PFSK-1 (cell line): ENCODE results near the gene TTC13.

Experiments used
- FOXP2 ChIP-seq: optimal IDR thresholded peaks from 2 replicates; pipeline ENCODE3; 2011; ENCODE audit warnings: borderline replicate concordance, control low read depth, inconsistent platforms; ENCODE audit not compliant: insufficient read depth; ENCODE audit errors: extremely low read length, extremely low read depth
- POLR2AphosphoS5 ChIP-seq: IDR thresholded peaks from 2 replicates; pipeline ENCODE4 v1.6.1; 2012; ENCODE audit warnings: low read depth, mild to moderate bottlenecking, control low read depth, low read length, moderate library complexity
- SIN3A ChIP-seq: IDR thresholded peaks from 2 replicates; pipeline ENCODE4 v1.6.1; 2012; ENCODE audit warnings: mild to moderate bottlenecking, low read length, moderate library complexity, borderline replicate concordance; ENCODE audit not compliant: insufficient read depth
- TAF1 ChIP-seq: IDR thresholded peaks from 2 replicates; pipeline ENCODE4 v1.6.1; 2012; ENCODE audit warnings: low read length, control low read depth, borderline replicate concordance; ENCODE audit not compliant: insufficient read depth
- TF ChIP-seq, protein P1 (sequence below), 2 experiments: IDR thresholded peaks; 2 replicates each; pipeline versions ENCODE4 v1.6.1 to v1.8.0; 2011 to 2012; ENCODE audit warnings: low read depth in 2 of 2, low read length in 2 of 2, control low read depth in 1 of 2, inconsistent platforms in 1 of 2, mild to moderate bottlenecking in 1 of 2, moderate library complexity in 1 of 2; ENCODE audit not compliant: insufficient read depth in 1 of 2

Gene TTC13

DNA sequence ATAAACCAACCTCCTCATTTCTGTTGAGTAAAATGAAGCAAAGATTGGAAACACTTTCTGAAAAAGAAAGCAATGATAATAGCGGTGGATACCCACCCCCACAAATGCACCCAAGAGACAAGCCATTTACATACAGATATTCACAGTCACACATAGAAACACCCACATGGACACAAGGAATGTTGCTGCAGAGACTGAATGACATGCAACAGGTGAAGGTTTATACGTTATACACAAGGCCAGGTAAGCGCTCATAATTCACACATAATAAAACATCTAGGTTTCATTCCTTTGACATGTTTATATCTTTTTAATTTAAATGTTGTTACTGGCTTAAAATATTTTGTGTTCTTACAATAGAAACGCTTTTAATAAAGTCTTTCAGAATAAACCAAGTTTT lies 21.5 kb upstream of the TTC13 start:
- TF ChIP-seq TAF1 (no peak), FOXP2 (no peak), POLR2AphosphoS5 (no peak), SIN3A (no peak)
- TF ChIP-seq, protein P1, sequence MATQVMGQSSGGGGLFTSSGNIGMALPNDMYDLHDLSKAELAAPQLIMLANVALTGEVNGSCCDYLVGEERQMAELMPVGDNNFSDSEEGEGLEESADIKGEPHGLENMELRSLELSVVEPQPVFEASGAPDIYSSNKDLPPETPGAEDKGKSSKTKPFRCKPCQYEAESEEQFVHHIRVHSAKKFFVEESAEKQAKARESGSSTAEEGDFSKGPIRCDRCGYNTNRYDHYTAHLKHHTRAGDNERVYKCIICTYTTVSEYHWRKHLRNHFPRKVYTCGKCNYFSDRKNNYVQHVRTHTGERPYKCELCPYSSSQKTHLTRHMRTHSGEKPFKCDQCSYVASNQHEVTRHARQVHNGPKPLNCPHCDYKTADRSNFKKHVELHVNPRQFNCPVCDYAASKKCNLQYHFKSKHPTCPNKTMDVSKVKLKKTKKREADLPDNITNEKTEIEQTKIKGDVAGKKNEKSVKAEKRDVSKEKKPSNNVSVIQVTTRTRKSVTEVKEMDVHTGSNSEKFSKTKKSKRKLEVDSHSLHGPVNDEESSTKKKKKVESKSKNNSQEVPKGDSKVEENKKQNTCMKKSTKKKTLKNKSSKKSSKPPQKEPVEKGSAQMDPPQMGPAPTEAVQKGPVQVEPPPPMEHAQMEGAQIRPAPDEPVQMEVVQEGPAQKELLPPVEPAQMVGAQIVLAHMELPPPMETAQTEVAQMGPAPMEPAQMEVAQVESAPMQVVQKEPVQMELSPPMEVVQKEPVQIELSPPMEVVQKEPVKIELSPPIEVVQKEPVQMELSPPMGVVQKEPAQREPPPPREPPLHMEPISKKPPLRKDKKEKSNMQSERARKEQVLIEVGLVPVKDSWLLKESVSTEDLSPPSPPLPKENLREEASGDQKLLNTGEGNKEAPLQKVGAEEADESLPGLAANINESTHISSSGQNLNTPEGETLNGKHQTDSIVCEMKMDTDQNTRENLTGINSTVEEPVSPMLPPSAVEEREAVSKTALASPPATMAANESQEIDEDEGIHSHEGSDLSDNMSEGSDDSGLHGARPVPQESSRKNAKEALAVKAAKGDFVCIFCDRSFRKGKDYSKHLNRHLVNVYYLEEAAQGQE (IDR thresholded peaks at IDR 0.05; ENCODE audit: insufficient read depth in 1 of 2, low read depth in 2 of 2, low read length in 2 of 2) = no peak

DNA sequence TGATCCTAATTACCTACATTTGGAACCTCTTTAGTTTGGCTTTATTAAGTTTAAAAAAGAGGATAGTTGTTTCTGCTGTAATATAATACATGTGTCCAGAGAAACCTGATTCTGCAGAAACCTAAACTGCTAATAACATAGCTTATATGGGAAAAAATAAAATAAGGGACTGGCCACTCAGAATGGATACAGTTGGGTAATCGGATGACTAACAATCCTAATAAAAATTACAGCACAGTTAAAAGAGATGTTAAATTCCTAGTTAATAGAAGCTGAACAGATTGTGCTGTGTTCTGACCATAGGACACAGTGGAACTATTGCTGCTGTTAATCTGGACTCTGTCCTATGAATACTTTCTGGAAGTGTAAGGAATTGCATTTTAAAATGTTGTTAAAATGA lies 16.2 kb upstream of the TTC13 start:
- TF ChIP-seq FOXP2 (no peak), SIN3A (no peak), TAF1 (no peak), POLR2AphosphoS5 (no peak)
- TF ChIP-seq, protein P1 (IDR thresholded peaks at IDR 0.05; ENCODE audit: insufficient read depth in 1 of 2, low read depth in 2 of 2, low read length in 2 of 2) = no peak

DNA sequence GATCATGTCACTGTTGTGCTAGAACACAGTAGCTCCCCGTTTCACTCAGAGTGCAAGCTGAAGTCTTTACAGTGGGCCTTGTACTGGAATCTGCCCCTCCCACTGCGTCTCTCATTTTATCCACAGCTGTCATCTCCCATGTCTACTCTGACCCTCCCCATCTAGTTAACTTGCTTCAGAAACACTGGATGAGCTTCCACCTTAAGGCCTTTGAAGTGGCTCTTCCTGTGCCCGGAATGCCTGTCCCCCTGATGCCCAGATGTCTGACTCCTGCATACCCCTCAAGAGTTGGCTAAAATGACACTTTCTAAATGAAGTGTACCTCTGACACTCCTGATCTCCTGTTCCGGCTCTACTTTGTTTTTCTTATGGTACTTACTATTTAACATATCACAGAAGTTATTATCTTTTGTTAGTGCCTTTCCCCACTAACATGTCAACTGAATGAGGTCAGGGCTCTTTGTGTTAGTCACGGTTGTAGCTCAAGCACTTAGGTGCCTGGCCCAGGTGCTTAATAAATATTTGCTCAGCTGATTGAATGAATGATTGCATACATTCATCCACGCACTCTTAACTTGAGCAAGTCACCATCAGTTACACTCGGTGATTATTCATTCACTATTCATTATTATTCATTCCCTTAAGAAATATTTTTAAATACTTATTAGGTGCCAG lies 13.6 kb upstream of the TTC13 start:
- no peak for TF ChIP-seq SIN3A
- no peak for TF ChIP-seq TAF1
- no peak for TF ChIP-seq POLR2AphosphoS5
- no peak for TF ChIP-seq FOXP2
- TF ChIP-seq, protein P1 (IDR thresholded peaks at IDR 0.05; ENCODE audit: insufficient read depth in 1 of 2, low read depth in 2 of 2, low read length in 2 of 2) = no peak

DNA sequence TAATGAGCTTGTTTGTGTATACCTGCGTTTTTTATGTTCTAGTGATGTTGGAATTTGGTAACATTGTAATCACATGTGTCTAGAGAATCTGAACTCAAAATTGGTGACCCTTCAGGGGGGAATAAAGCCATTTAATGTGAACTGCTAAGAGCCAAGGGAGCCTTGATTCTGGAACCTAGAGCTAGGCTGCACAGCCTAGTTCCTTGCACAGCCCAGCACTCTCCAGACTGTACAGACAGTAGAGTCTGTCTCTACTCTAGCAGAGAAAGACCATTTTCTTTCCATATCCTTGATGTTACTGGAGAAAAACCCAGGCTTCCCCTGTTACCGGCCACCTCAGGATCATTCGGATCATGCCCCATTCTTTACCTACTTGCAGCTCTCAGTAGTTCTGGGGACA lies 8.8 kb upstream of the TTC13 start:
- TF ChIP-seq POLR2AphosphoS5 = no peak
- TF ChIP-seq, protein P1 (IDR thresholded peaks at IDR 0.05; ENCODE audit: insufficient read depth in 1 of 2, low read depth in 2 of 2, low read length in 2 of 2) = no peak
- TF ChIP-seq TAF1 = no peak
- no peak for TF ChIP-seq FOXP2

DNA sequence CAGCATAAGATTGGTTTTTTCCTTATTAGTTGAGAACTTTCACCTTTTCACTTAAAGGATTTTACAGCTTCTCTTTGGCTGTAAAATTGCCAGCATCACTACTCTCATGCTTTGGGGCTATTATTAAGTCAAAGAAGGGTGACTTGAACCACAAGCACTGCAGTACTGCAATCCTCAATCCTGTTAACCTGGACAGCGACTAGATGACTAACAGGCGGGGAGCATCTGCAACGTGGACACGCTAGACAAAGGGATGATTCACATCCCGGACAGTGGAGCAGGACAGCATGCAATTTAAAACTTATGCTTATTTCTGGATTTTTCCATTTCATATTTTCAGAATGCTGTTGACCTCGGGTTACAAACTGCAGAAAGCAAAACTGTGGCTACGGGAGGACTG lies 8.3 kb upstream of the TTC13 start:
- TF ChIP-seq, protein P1 (IDR thresholded peaks at IDR 0.05; ENCODE audit: insufficient read depth in 1 of 2, low read depth in 2 of 2, low read length in 2 of 2) = peak; percentile 62 to 86; a peak in 3 of 4 replicates
- no peak for TF ChIP-seq TAF1
